ENCODE results near the gene MOG.
"Not testable (repeated sequence)": the region's sequence is repeated elsewhere in the genome, so short reads cannot be mapped to it uniquely, and the experiment has no call there.

MOG gene

DNA sequence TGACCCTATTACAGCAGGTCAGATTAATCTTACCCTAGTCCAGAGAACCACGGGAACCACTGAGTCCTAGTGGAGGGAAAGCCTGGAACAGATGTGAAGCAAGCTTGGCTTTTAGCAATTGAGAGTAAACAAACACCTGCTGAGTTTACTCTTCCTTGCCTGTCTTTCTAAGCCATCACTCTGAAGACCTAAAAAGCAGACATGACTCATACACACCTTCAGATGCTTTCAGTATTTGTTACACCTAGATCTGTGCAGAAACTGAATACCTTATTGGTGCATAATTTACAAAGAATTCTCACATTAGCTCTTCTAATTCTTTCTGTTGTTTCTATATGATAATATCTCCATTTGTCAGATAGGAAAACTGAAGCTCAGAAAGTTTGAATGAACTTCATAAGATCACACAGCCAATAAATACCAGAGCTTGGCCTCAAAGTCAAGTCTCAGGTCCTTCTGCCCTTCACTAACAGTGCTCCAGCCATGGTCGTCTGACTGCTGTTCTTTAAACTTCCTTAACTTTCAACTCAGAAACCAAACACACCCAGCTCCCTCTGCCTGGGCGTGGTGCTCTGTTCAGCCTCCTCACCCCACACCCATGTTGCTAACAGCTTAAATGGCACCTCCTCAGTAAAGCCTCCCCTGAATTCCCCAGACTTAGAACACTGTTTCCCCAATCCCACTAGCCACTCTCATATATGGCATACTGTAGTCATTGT, 15.3 kb upstream of the MOG start:
- DNase-seq = no peak

DNA sequence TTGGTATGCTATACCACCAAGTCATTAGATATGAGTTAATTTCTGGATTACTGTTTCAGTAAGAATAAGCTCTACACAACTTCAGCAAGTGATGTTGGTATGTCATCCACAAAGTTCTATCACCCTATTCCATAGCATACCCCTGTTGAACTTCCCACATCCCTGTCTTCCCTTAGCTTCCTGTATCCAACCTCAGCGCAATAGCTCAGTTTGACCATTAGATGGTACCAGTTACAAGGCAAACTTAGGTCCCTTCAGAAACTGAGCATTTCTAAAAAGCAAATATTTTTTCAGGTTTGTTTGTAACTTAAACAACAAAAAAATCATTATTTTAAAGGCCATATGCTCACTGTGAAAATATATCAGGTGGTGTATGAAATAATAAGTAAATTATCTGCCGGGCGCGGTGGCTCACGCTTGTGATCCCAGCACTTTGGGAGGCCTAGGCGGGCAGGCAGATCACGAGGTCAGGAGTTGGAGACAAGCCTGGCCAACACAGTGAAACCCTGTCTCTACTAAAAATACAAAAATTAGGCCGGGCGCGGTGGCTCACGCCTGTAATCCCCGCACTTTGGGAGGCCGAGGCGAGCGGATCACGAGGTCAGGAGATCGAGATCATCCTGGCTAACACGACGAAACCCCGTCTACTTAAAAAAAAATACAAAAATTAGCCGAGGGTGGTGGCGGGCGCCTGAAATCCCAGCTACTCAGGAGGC, 8.8 kb upstream of the MOG start:
- DNase-seq = no peak

DNA sequence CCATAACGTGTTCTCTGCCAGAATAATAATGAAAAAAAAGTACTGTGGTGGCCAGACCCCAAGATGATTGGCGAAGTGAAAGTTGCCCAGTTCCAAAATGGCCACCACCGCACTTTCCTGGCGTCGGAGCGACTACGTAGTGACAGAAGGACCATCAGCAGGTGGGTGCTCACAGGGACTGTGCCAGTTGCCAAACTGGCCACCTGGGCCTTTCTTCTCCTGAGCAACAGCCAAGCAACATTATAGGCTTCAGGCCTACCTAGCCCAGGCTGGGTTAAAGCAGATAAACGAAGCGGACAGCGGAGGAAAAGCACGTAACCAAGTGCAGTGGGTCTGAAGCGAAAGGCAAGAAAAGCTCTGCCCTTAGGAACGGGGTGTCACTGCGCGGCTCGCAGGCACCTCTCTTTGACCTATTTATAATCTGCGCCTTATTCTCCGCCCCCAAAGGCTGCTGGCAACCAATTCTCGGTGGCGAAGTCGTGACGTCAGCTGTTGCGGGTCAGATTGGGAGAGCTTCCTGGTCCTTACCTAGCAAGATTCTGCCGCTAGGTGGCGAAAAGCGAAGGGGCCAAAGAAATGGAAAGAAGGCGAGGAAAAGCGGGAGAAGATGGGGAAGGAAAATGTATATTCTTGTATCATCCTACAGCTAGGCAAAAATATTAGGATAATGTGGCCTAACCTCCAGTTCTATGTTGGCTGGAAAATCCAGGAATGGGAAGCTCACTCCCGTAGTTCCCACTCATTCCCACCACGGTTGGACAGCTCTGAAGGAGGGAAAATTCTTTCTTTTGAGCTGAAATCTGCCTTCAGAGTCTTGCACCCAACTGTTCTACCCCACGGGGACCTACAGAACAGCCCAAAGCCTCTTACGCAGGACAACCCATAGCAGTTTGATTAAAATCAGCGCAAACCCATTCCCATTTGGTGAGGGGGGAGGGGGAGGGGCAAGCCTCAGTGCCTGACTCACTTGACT, 6.9 kb upstream of the MOG start:
- DNase-seq = peak; percentile 98

DNA sequence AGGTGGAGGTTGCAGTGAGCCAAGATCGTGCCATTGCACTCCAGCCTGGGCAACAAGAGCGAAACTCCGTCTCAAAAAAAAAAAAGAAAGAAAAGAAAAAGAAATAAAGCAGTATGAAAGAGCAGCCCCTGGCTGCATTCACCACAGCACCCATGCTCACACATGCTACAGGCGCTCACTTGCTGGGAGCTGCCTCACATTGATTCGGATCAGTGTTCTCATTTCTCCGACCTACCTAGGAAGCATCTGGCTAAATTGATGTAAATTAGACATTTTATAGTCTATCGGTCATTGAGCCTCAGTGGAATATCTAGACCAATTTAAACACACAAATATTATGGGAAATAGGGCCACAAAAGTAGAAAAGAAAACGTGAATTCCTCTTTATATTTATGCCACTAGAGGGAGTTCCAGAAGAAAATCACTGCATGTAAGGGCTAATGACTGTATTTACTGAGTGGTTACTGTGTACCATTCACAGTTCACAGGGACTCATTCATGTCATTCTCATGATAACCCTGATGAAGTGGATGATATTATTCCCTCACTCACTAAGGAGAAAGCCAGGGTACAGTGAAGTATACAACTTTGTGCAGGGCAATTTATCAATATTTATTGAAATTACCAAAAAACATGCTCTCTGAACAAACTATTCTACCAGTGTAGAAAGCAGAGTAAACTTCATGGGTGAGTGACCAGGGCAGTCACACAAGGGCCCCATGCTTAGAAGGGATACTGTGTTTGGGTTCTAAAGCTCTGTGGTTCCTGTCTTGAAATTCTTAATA, 5.3 kb upstream of the MOG start:
- DNase-seq = no peak

DNA sequence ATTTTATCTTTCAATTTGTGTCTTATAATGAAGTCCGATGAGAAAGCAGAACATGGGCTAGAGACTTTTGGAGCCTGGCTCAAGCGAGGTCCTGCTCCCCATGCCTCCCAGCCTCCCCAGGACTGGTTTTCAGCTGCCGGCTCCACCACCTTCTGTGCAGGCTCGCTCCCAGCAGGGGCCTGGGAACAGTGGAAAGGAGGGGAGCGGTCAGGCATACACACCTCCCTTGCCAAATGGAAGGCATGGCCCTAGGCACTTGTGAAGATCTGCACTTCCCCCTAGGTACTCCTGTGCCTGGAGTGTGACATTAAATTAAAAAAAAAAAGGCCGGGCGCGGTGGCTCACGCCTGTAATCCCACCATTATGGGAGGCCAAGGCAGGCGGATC, 4.7 kb upstream of the MOG start:
- DNase-seq = no peak

DNA sequence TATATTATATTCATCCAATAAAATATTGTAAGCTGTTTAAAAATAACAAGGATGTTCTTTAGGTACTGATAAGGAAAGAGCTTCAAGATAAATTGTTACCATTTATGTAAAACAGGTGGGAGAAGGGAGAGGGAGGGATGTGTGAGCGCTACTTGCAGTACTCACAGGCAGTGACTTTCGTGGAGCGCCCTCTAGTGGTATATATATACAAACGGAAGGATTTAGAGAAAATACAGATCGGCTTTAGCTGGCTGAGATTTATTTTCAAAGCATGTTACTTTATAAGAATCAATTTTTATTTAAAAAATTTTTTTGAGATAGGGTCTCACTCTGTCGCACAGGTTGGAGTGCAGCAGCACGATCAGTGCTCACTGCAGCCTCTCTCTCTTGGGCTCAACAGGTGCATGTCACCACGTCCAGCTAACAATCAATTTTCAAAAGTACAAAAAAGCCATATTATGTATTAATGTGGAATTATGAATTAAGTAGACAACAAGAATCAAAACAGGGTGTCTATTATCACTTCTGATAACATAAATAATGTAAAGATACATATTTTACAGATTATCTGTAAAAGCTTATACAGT, 3.3 kb upstream of the MOG start:
- peak; percentile 48 for DNase-seq

DNA sequence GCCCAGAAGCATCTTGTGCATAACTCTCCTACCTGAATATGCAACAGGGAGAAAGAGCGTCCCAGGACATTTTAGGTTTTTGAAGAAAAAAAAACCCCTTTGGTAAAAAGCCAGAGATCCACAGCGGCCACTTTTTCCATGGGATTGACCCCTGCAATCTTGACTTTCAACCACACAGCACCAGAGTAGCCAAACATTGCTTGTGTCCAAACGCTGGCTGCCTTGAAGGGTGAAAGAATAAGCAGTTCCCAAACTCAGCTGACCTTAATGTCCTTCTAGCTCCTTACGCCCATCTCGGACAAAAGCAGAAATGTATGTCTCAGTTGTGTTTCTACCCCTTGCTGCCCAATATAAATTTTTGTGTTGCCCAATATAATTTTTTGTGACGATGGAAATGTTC, 1.2 kb upstream of the MOG start:
- DNase-seq = no peak

DNA sequence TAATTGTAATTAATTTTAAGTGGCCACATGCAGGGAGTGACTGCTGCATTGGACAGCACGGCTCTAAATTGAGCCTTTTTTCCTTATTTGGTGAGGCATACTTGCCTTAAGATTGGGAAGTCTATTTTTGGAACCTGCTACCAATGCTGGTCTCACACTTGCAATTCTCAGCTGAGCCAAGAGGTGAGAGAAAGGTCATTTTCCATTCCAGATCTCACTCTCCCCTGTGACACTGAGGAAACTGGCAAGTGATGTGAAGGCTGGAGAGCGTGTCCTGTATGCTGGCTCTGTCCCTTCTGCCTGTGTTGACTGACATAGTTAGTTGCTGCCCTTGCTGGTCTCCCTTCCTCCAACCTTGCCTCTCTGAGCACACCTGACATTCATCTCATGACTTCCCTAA, 735 bp upstream of the MOG start:
- DNase-seq = no peak

DNA sequence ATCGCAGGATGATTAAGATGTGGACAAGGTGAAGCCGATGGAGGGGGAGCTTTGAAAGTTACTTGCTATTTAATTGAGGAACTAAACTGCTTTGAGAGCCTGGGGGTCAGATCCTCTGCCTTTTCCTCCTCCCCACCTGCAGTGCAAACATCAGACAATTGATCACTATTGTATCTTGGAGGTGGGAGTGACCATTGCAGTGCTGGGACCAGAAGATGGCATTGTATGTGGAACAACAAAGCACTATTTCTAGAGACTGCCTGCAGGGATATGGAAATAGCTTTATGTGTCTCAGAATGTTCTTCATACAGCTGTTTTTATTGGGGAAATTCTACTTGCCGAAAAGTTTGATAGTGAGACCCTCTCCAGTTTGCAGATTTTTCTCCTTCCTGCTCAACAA, 4.2 kb downstream of the MOG start:
- DNase-seq = no peak

DNA sequence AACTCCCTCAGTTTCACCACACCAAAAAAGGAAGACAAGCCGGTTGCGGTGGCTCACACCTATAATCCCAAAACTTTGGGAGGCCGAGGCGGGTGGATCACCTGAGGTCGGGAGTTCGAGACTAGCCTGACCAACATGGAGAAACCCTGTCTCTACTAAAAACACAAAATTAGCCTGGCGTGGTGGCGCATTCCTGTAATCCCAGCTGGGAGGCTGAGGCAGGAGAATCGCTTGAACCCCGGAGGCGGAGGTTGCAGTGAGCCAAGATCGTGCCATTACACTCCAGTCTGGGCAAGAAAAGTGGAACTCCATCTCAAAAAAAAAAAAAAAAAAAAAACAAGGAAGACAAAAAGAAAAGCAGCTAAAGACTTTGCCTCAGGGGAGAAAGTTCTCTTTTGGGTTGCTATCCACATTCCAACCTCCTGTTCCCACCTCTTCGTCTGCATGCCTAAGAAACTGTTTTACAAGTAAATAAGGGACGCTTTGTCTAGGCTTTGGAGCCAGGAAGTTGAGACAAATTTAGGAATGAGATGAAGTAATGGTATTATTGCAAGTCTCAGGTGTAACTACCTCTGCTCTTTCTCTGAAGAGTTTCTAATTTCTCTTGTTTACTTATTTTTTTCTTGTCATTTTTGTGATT, 4.7 kb downstream of the MOG start:
- DNase-seq = not testable (repeated sequence)

DNA sequence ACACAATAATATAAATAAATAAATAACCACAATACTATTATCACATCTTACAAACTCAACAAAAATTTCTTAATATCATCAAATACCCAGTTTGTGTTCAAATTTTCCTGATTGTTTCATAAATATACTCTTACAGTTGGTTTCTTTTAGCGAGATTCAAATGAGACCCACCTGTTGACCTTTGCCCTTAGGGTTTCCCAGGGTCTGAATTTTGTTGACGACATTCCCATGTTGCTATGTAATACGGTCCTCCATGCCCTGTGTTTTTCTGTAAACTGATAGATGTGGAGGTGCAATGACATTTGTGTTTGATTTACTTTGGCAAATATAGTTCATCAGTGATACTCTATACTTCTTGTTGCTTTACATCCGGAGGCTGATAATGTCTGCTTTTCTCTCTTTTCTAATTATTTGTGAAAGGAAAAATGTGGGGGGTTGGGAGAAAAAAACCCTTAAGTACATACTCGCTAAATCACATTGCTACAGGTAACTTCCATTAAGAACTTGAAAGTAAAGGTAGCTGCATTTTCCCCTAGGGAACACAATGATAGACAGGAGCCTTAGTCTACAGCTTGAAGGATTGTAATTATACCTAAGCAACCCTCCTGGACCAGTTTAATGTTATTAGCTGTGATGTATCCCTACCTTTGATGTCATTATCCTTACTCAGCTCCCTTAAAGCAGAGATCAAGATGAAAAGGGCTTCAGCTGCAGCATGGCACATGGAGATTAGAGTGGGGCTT, 6.6 kb downstream of the MOG start:
- no peak for DNase-seq

DNA sequence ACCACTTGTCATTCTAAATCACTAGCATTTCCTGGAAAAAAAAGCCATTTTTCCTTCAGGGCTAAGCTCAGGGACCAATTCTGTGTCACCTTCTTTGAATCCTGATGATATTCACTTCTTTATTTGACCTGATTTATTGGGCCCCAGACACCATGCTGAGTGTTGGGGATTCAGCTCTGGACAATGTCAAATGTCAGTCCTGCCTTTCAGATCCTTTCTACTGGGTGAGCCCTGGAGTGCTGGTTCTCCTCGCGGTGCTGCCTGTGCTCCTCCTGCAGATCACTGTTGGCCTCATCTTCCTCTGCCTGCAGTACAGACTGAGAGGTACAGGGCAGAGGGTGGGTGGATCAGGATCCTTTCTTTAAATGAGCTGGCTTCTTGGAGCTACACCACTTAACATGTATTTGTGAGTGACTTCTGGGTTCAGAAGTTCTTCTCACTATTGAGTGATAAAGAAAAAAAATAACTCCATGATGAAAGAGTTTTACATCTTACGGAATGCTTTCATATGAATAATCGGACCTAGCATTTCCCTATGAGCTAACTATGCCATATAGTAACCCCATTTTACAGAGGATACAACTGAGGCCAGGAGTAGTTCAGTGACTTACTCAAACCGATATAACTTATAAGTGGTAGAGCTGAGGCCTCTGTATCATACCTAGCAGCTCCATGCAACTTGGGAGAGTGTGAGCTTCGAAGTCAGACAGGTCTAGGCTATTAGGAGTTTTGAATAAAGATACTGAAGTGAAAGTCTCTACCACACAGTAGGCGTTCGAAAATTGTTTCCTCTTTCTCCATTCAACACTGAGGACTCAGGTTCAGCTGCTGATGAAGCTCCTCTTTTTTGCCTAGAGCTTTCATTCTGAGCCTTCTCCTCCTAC, 9.3 kb downstream of the MOG start:
- no peak for DNase-seq

DNA sequence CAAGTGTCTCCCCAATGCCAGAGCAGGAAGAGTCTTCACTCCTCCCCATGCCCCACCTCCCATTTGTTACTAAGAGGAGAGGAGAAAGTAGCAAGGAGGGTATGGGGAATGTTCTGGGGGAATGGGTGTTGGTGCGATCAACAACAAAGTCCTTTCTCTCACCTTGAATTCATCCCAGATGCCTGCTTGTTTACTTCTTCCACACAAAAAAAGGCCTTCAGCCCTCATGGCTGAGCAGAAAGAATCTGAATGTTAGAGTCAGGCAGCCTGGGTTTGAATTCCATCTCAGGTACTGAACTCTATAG, 9.9 kb downstream of the MOG start:
- DNase-seq = no peak

DNA sequence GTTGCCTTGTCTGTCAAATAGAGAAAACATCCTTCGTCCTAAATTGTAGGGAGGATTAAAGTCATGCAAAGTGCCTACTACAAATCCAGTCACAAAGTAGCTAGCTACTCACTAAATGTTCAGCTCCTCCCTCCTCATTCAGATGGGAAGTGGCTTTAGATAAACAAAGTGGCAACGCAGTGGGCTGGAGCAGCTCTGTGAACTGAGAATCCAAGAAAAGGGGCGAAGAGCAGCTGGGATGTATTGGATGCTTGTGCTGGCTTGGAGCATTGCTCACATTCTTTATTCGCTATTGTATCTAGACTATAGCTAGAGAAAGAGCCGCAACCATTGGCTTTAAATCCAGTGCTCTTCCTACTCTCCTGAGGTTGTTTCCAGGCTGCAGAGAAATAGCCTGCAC, 10.3 kb downstream of the MOG start:
- no peak for DNase-seq

DNA sequence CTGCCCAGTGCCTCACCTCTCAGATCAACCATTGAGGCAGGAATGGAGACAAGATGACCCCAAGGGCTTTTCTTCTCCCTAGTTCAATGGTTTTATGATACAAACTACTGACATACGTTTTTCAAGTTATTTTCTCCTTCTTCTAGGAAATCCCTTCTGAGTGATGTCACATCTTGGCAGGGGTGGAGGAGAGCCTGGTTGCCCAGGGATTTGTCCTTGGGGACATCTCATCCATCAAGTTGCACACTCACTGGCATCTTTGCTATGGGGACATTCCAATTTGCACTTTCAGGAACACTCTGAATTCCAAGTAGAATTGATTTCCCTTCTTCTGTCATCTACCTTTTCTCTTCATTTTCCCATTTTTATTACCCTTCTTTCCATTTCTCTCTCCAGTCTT, 14.1 kb downstream of the MOG start:
- no peak for DNase-seq

DNA sequence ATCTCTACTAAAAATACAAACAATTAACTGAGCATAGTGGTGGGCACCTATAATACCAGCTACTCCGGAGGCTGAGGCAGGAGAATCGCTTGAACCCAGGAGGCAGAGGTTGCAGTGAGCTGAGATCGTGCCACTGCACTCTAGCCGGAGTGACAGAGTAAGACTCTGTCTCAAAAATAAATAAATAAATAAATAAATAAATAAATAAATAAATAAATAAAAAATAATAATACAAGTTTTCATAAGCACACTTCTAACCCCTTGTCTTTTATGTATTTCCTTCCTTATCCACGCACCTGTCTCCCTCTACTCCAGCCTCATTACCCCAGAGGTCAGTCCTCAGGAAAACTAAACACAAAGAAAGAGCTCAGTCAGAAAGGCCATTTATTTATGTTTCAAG, 15.2 kb downstream of the MOG start:
- not testable (repeated sequence) for DNase-seq

DNA sequence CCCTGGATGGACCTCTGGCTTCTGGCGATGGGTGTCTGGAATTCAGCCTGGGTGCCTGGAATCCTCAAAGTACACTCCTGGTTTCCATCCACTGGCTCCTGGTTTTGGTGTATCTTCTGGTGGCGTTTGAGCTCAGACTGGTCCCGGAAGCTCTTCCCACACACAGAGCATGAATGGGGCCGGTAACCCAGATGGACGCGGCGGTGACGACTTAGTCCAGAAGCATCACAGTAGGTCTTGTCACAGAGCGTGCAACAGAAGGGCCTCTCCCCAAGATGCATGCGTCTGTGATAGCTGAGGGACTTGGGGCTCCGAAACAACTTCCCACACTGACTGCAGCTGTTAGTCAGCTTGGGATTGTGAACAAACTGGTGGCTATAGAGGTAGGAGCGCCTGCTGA, 16.3 kb downstream of the MOG start:
- no peak for DNase-seq

DNA sequence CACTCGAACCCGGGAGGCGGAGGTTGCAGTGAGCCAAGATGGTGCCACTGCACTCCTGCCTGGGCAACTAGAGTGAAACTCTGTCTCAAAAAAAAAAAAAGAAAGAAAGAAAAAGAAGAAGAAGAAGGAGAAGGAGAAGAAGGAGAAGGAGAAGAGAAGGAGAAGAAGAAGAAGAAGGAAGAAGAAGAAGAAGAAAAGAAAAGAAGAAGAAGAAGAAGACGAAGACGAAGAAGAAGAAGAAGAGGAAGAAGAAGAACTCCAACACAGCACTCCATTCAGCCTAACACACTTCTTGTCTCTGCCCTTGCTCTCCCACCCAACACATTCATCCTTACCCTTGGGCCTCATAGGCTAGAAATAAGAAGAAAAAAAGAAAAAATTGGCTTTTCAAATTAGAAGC, 17.1 kb downstream of the MOG start:
- no peak for DNase-seq

DNA sequence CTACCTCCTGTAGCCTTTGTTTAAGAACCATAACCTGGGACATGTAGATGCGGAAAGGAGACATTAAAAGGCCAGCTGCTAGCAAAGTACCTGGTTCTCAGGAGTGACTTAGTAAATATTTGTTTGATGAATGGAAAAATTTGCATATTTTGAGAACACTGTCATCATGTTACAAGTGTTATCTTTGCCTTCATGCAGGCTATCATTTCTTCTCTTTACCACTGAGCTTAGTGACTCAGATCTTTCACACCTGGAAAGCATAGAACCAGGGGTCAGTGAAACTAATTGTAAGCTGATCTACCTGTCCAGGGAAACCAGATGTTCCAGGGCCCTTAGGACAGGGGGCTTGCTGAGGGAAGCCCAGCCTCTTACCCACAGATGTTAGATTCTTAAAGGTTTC, 18.7 kb downstream of the MOG start:
- no peak for DNase-seq

DNA sequence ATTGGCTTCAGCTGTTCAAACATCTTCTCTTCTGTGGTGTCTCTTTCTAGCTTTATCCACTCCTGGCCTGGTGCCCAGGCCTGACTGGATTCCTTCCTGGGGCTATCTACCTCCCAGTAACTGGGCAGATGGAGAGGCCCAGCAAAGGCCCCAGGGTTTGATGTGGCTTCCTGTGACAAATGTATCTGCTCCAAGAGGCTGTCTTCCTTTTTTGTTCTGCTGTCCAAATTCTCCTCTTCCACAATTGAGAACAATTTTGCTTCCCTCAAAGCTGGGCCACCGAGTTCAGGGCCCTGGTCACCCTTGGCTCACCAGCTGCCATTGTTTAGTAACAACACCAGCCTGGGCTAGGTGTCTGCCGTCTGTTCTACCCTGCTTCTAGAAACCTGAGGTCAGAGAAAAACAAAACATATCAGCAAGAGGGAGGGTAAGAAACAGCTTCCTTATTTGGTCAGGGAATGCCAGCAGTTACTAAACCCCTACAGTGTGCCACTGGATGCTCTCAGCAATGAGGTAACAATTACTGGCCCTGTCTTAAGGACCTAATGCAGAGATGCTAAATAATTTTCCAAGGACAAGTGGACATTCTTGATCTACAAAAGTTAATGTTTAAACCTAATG, 20.2 kb downstream of the MOG start:
- DNase-seq = no peak

Data from activated gamma-delta T cell treated with Interleukin-2 at 50 U/mL for 16 hours (primary cell).